Choroid plexus epithelial cell (primary cell): ENCODE data around the gene TEX261.

Experiments used
- DNase-seq: peaks from one replicate; pipeline ENCODE4 v3.0.0-alpha.2; 2010; ENCODE audit warnings: low read depth
- H3K4me3 ChIP-seq: 2 replicates; pipeline ENCODE4 v1.5.1; 2011; ENCODE audit warnings: low read depth, mild to moderate bottlenecking, control low read depth, low read length, moderate library complexity
- TF ChIP-seq, protein P1 (sequence below): conservative IDR thresholded peaks from 2 replicates; pipeline ENCODE4 v1.5.1; 2011; ENCODE audit warnings: low read depth, mild to moderate bottlenecking, control low read depth, inconsistent platforms, low read length, moderate library complexity

TEX261 gene

DNA sequence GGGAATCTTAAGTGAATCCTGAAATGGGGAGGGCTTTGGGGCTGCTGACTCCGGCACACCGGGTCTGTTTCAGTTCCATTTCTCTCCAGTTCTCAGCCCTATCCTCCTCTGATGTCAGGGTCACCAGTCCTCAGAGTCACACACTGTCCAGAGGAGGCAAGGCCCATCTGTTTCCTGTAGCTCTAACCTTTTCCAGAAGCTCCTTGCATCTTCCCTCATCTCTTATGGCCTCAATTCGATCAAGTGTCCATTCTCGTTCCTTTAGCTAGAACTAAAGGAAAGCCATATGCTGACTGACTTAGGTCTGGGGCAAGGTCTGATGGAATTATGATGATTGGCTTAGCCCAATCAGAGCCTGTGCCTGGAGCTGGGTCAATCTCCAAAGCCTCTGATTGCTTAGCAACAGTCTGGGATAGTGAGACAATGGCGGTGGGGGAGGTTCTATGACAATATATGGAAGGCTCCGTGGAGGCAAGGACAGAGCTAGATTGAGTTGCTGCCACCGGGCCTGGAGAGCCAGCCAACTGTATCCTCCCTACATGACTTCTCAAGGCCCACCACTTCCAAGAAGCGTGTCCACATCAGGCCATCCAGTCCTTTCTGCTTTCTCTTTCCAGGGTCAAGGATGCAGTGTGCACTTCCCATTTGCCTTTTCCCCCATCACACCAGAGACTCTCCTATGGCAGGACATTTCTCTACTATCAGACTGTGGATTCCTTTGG, 11.0 kb downstream of the TEX261 start:
- TF ChIP-seq, protein P1, sequence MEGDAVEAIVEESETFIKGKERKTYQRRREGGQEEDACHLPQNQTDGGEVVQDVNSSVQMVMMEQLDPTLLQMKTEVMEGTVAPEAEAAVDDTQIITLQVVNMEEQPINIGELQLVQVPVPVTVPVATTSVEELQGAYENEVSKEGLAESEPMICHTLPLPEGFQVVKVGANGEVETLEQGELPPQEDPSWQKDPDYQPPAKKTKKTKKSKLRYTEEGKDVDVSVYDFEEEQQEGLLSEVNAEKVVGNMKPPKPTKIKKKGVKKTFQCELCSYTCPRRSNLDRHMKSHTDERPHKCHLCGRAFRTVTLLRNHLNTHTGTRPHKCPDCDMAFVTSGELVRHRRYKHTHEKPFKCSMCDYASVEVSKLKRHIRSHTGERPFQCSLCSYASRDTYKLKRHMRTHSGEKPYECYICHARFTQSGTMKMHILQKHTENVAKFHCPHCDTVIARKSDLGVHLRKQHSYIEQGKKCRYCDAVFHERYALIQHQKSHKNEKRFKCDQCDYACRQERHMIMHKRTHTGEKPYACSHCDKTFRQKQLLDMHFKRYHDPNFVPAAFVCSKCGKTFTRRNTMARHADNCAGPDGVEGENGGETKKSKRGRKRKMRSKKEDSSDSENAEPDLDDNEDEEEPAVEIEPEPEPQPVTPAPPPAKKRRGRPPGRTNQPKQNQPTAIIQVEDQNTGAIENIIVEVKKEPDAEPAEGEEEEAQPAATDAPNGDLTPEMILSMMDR: no peak
- DNase-seq: no peak
- H3K4me3 ChIP-seq: no peak overlapping the region

DNA sequence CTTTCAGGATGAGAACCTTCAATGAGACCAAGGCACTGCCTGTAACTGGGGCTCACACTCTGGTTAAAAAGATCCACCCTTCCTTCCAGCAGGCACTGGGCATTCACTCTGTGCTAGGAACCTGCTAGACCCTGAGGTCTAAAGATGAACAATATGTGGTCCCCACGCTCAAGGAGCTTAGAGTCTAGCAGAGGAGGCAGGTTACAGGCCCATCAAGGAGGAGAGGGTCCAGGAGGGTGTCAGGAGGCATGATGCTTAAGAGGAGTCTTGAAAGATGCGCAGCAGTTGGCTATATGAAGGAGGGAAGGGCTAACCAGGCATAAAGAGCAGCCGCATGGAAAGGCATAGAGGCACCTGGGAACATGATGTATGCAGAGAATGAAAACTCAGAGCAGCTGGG, 11.7 kb downstream of the TEX261 start:
- no peak overlapping the region for H3K4me3 ChIP-seq
- DNase-seq: no peak
- TF ChIP-seq, protein P1: no peak

DNA sequence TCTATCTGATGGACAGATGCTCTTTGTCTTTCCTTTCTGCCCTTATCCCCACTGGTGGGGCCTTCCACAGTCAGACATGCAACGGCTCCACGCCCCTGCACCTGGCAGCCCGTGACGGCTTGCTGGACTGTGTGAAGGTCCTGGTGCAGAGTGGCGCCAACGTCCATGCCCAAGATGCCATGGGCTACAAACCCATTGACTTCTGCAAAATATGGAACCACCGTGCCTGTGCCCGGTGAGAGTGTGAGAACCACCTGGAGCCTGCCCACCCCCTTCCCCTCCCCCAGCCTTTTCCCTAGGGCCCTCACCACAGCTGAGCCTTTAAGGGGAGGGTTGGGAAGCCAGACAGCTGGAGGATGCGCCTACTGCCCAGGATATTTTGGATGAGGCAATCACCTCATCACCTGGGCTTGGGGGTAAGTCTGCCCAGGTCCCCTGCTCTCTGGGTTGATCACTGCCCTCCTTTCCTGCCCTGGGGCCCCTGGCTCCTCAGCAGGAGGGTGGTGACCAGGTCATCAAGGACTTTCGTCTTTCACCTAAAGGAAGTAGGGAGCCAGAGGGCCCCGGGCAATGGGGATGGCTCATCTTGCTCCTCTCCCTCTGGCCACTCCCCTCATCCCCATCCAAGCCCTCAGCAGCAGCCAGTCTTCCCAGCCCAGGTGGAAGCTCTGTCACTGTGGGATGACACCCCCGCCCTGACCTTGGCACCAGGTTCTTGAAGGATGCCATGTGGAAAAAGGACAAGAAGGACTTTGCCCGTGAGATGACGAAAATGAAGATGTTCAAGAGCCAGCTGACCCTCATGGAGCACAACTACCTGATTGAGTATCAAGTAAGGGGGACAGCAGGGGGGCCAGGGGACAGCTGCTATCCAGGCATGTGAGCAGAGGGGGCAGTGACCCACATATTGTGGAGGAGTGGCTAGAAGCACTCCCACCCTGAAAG, 12.5 kb downstream of the TEX261 start:
- no peak for DNase-seq
- TF ChIP-seq, protein P1: no peak

DNA sequence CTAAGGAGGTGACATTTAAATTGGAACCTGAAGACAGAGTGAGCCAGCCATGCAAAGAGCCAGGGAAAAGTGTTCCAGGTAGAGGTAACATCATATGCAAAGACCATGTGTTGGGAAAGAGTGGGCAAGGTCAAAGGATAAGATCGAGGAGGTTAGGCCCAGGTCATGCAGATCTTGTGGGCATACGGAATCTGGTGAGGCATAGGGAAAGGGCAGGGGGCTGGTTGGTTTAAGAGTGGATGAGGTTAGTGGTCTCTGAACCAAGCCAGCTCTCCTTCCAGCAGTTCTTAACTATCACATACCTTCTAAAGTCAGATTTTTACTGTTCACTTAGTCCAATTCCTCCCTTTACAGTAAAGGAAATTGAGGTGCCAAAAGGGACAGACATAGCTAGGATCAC, 13.3 kb downstream of the TEX261 start:
- no peak overlapping the region for H3K4me3 ChIP-seq
- TF ChIP-seq, protein P1: no peak
- no peak for DNase-seq

More for the DNA sequence above, 12.5 kb downstream of the TEX261 start:
- H3K4me3 ChIP-seq: no peak overlapping the region

DNA sequence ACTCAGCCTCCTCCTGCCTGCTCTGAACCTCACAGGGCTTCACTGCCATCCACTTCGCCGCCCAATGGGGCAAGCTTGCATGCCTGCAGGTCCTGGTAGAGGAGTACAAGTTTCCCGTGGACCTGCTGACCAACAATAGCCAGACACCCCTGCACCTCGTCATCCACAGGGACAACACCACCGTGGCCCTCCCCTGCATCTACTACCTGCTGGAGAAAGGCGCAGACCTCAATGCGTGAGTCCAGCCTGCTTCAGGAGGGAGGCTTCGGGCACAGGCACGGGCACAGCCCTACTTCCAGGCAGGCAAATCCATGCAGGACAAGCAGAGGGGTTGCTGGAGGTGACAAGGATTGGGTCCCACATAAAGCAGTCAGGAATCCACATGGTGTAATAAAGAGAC, 15.0 kb downstream of the TEX261 start:
- no peak for DNase-seq
- no peak overlapping the region for H3K4me3 ChIP-seq
- TF ChIP-seq, protein P1: no peak

DNA sequence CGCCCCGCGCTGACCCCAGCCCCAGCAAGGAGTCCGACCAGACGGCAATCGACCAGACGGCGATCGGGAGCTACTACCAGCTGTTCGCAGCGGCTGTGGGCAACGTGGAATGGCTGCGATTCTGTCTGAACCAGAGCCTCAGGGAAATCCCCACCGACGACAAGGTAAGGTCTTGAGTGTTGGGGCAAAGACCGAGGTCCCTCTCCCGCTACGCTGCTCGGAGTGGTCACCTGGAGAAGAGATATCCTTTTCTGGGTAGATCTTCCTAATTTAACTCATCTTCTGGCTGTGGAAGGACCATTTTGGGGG, 15.5 kb downstream of the TEX261 start:
- TF ChIP-seq, protein P1: no peak
- H3K4me3 ChIP-seq: peak overlapping the region; percentile 65
- DNase-seq: peak; percentile 41
